Activated CD4-positive, alpha-beta T cell treated with anti-CD3 and anti-CD28 coated beads for 24 hours (primary cell): ENCODE results near the gene SLC17A8.
"Not testable (repeated sequence)": the region's sequence is repeated elsewhere in the genome, so short reads cannot be mapped to it uniquely, and the experiment has no call there.

Experiments used
- DNase-seq, 2 donors: peaks; one replicate each; pipeline ENCODE4 v3.0.0-alpha.2; 2020; ENCODE audit warnings: low read depth in 2 of 2

SLC17A8 gene

GRCh38 chr12:100356644-100357223 is at the start of gene SLC17A8:
SLC17A8 (plus strand) TSS chr12:100357074; CDS start chr12:100357392, 318 bp downstream.
- DNase-seq: no peak

GRCh38 chr12:100308138-100308537 is 48.7 kb upstream of the SLC17A8 start:
- DNase-seq: not testable (repeated sequence)

- DNase-seq: no peak
These were observed 45.6 kb upstream of the SLC17A8 start for GRCh38 chr12:100311317-100311716.

- DNase-seq: no peak
These were observed 39.5 kb upstream of the SLC17A8 start for GRCh38 chr12:100317371-100317770.

- no peak for DNase-seq
These were observed 32.4 kb upstream of the SLC17A8 start for GRCh38 chr12:100324498-100324897.

GRCh38 chr12:100326208-100326607 is 30.7 kb upstream of the SLC17A8 start:
- no peak for DNase-seq

- DNase-seq: no peak
These were observed 27.1 kb upstream of the SLC17A8 start for GRCh38 chr12:100329800-100330199.

GRCh38 chr12:100331871-100332270 is 25.0 kb upstream of the SLC17A8 start:
- no peak for DNase-seq

- no peak for DNase-seq
These were observed 24.0 kb upstream of the SLC17A8 start for GRCh38 chr12:100332852-100333251.

- no peak for DNase-seq
These were observed 19.6 kb upstream of the SLC17A8 start for GRCh38 chr12:100337299-100337698.

- no peak for DNase-seq
These were observed 19.1 kb upstream of the SLC17A8 start for GRCh38 chr12:100337727-100338126.

GRCh38 chr12:100339071-100339470 is 17.8 kb upstream of the SLC17A8 start:
- DNase-seq: no peak

GRCh38 chr12:100342897-100343296 is 14.0 kb upstream of the SLC17A8 start:
- not testable (repeated sequence) for DNase-seq

- DNase-seq: not testable (repeated sequence)
These were observed 12.5 kb upstream of the SLC17A8 start for GRCh38 chr12:100344351-100344750.

GRCh38 chr12:100345020-100345767 is 11.7 kb upstream of the SLC17A8 start:
- no peak for DNase-seq

- DNase-seq: no peak
These were observed 10.2 kb upstream of the SLC17A8 start for GRCh38 chr12:100346660-100347059.

- no peak for DNase-seq
These were observed 8.0 kb upstream of the SLC17A8 start for GRCh38 chr12:100348657-100349454.

- no peak for DNase-seq
These were observed 2.4 kb downstream of the SLC17A8 start for GRCh38 chr12:100359248-100359647.

- DNase-seq: no peak
These were observed 2.9 kb downstream of the SLC17A8 start for GRCh38 chr12:100359822-100360221.

- no peak for DNase-seq
These were observed 3.6 kb downstream of the SLC17A8 start for GRCh38 chr12:100360450-100360849.

- no peak for DNase-seq
These were observed 7.5 kb downstream of the SLC17A8 start for GRCh38 chr12:100364324-100364723.

- no peak for DNase-seq
These were observed 8.5 kb downstream of the SLC17A8 start for GRCh38 chr12:100365411-100365810.

- DNase-seq: no peak
These were observed 11.2 kb downstream of the SLC17A8 start for GRCh38 chr12:100368066-100368465.
